ENCODE data around the gene CDH22.

CDH22 gene

DNA sequence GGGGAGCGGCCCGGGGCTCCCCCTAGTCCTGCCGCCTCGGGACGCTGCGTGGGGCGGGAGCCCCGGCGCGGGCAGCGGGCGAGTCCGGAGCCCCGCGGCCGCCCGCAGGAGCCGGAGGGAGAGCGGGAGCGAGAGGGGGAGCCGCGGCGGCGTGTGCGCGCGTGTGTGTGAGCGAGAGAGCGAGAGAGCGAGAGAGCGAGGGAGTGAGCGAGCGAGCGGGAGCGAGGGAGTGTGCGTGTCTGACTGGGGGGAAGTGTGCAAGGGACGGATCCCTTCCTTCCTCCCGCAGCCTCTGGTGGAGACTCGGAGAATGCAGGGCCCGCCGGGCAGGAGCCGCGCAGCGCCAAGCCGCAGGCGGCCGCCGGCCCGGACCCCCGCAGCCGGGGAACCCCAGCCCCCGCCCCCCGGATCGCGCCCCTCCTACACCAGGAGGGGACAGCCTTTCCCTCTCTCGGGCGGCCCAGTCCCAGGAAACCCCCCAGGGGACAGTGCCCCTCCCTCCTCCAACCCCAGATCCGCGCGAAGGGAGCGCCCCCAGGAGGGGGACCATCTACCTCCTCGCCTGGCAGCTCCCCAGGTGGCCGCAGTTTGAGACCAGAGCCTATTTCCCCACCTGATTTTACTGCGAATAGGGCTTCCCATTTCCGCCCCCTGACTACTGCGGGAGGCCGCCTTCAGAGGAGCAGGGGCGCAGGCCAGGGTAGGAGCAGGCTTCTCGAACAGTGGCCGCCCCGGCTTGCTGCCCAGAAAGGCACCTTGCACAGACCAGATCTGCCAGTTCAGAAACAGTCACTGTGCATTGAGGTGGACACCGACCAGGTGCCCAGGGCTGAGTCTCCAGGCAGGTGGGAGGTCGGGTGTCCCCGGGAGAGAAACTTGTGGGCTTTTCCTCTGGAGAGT, at the start of gene CDH22:
Gene CDH22 (minus strand): TSS at position 241 of the 900 bp plus-strand sequence. CDS start 57,204 bp downstream, outside the sequence.
- H3K4me2 ChIP-seq (ENCODE audit: low read length), result peak within 1 kb of the TSS; percentile 66
- no peaks in the 10 kb centered on the region for H3K79me2 ChIP-seq
- H2AFZ ChIP-seq, result peak within 1 kb of the TSS; percentile 54
- H3K4me1 ChIP-seq, result no peaks in the 10 kb centered on the region
- H3K9me3 ChIP-seq (ENCODE audit: control insufficient read depth, low read length), result no peaks in the 10 kb centered on the region
- peaks cover 7% of the 10 kb centered on the region for H3K27me3 ChIP-seq (ENCODE audit: control insufficient read depth, insufficient read depth, low read length)
- H3K27ac ChIP-seq, result no peak within 1 kb of the TSS
- H3K36me3 ChIP-seq (ENCODE audit: control insufficient read depth, insufficient read depth, low read length), result no peaks in the 10 kb centered on the region
- TF ChIP-seq CTCF (IDR thresholded peaks at IDR 0.05), result peak; percentile 20
- peak within 1 kb of the TSS; percentile 6 for H3K4me3 ChIP-seq (ENCODE audit: low read depth, low read length)
- no peak within 1 kb of the TSS for H3K9ac ChIP-seq

GRCh38 chr20:46357030-46357514, 48.8 kb upstream of the CDH22 start:
- no peaks in the 10 kb centered on the region for H3K79me2 ChIP-seq
- H3K9ac ChIP-seq, result no peak overlapping the region
- no peak overlapping the region for H3K4me3 ChIP-seq (ENCODE audit: low read depth, low read length)
- H3K9me3 ChIP-seq (ENCODE audit: control insufficient read depth, low read length), result no peaks in the 10 kb centered on the region
- no peak overlapping the region for H3K4me2 ChIP-seq (ENCODE audit: low read length)
- H3K4me1 ChIP-seq, result peaks cover 11% of the 10 kb centered on the region
- no peak for TF ChIP-seq CTCF (IDR thresholded peaks at IDR 0.05)
- no peak overlapping the region for H2AFZ ChIP-seq
- H3K36me3 ChIP-seq (ENCODE audit: control insufficient read depth, insufficient read depth, low read length), result no peaks in the 10 kb centered on the region
- no peaks in the 10 kb centered on the region for H3K27me3 ChIP-seq (ENCODE audit: control insufficient read depth, insufficient read depth, low read length)
- H3K27ac ChIP-seq, result peak overlapping the region; percentile 60

DNA sequence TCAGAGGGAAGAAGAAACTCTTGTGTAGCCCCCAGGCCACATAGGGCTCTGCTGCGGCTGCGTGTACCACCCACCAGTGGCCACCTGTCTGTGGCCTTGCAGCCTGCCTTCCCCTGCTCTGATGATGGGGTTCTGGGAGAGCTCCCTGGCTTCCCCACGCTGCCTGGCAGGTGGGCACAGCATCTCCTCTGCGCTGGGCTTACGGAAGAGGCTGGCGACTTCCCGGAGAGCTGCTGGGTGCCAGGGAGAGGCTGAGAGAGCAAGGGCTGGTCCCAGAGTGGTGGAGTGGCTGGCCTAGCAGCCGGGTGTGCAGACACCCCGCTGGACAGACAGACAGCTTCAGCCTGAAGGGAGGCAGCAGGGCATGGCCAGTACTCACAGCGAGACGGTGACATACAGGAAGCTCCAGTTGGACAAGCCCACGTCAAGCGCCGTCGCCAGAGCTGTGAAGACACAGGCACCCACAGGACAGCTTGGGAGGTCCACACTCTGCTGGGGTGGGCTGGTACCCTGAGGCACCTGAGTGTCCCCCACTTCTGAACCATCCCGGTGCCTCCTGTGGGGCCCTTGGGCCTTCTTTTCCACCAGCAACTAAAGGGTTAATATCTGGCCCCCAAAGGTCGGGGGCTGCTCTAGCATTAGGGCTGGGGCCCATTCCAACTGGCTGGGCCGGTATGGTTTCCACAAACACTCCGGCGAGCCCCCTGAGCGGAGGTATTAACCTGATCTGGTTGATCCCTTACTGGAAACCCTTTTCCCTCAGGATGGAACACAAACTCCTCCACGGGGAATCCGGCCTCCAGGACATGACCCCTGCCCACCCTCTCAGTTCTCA, 48.1 kb upstream of the CDH22 start:
- Histone ChIP-seq H3K36me3 (ENCODE audit: control insufficient read depth, insufficient read depth, low read length) (no peaks in the 10 kb centered on the region), H3K9me3 (ENCODE audit: control insufficient read depth, low read length) (no peaks in the 10 kb centered on the region), H3K9ac (no peak overlapping the region), H3K4me2 (ENCODE audit: low read length) (no peak overlapping the region), H3K79me2 (no peaks in the 10 kb centered on the region), H3K4me3 (ENCODE audit: low read depth, low read length) (no peak overlapping the region), H3K4me1 (peaks cover 11% of the 10 kb centered on the region), H2AFZ (no peak overlapping the region), H3K27me3 (ENCODE audit: control insufficient read depth, insufficient read depth, low read length) (no peaks in the 10 kb centered on the region), H3K27ac (no peak overlapping the region)
- TF ChIP-seq CTCF (IDR thresholded peaks at IDR 0.05), result no peak

DNA sequence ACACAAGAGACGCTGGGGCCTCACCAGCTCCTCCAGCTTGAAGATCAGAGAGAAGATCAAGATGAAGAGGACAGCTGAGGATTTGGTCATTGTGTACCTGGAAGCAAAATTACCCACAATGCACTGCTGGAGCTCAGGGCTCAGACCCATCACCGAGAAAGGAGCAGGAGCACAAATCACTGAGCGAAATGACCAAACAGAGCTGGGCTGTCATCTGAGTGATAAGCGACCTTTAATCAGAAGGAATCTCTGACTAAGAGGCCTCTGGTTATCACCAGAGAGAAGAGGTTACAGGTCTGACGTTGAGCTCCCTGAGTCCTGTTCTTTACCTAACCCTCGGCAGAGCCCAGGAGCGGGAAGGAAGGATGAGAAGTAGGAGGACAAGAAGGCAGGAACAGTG, 47.5 kb upstream of the CDH22 start:
- H3K36me3 ChIP-seq (ENCODE audit: control insufficient read depth, insufficient read depth, low read length), result no peaks in the 10 kb centered on the region
- H3K27ac ChIP-seq, result no peak overlapping the region

More for the DNA sequence above, 47.5 kb upstream of the CDH22 start:
- H3K4me3 ChIP-seq (ENCODE audit: low read depth, low read length), result no peak overlapping the region
- no peak overlapping the region for H2AFZ ChIP-seq
- no peaks in the 10 kb centered on the region for H3K9me3 ChIP-seq (ENCODE audit: control insufficient read depth, low read length)
- no peaks in the 10 kb centered on the region for H3K27me3 ChIP-seq (ENCODE audit: control insufficient read depth, insufficient read depth, low read length)
- no peak overlapping the region for H3K9ac ChIP-seq
- no peak for TF ChIP-seq CTCF (IDR thresholded peaks at IDR 0.05)
- H3K4me1 ChIP-seq, result peaks cover 11% of the 10 kb centered on the region
- H3K79me2 ChIP-seq, result no peaks in the 10 kb centered on the region
- no peak overlapping the region for H3K4me2 ChIP-seq (ENCODE audit: low read length)

Data from parathyroid adenoma (tissue), 2 donors.